Testis (tissue), 2 donors: ENCODE measurements around the gene MLH3.

Source experiments
- POLR2A ChIP-seq: fragments of 450-650 bp; IDR thresholded peaks from one replicate; pipeline ENCODE4 v1.6.1; 2017; ENCODE audit warnings: antibody characterized with exemption, mild to moderate bottlenecking, moderate library complexity
- TF ChIP-seq, protein P1 (sequence below), 3 experiments: fragments of 450-650 bp in 2 of 3; fragments of 200-600 bp in 1 of 3; sonication (generic) in 1 of 3; IDR thresholded peaks; one replicate each; pipeline ENCODE4 v1.5.1; 2016 to 2019; ENCODE audit warnings: antibody characterized with exemption in 3 of 3, mild to moderate bottlenecking in 2 of 3, moderate library complexity in 1 of 3

DNA sequence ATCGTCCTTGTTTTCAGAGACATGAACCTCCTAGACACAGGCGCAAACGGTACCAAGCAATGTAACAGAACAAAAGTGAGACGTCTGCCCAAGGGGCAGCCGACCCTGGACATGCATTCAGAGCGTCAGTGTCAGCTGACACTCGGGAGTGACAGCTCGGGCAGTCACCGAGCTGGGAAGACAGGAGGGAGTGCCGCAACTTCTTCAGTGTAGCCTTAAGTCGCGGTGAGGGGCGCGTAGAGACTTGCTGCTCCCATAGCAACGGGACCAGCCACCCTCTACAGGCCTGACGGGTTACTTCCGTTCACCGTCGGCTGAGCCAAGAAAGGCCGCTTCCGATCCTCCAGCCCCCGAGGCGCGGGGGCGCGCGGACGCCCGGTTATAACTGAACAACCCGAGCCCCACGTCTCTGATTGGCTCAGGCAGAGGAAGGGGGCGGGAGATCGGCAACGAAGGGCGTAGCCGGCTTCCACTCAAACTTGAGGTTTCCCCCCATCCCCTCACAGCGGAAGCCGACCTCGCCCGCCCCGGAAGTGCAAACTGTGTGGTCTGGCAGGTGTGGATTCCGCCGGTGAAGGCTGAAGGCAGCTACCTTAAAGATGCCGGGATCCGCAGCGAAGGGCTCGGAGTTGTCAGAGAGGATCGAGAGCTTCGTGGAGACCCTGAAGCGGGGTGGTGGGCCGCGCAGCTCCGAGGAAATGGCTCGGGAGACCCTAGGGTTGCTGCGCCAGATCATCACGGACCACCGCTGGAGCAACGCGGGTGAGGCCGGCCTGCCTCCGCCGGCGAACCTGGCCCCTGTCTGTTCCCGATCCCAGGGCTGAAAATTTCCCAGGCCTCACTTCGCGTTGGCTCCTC lies 48.6 kb downstream of the MLH3 start, which contains the start of gene EIF2B2:
- TF ChIP-seq, protein P1, sequence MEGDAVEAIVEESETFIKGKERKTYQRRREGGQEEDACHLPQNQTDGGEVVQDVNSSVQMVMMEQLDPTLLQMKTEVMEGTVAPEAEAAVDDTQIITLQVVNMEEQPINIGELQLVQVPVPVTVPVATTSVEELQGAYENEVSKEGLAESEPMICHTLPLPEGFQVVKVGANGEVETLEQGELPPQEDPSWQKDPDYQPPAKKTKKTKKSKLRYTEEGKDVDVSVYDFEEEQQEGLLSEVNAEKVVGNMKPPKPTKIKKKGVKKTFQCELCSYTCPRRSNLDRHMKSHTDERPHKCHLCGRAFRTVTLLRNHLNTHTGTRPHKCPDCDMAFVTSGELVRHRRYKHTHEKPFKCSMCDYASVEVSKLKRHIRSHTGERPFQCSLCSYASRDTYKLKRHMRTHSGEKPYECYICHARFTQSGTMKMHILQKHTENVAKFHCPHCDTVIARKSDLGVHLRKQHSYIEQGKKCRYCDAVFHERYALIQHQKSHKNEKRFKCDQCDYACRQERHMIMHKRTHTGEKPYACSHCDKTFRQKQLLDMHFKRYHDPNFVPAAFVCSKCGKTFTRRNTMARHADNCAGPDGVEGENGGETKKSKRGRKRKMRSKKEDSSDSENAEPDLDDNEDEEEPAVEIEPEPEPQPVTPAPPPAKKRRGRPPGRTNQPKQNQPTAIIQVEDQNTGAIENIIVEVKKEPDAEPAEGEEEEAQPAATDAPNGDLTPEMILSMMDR (IDR thresholded peaks at IDR 0.05) = peak; percentile 8 to 47 (median 36)
- peak; percentile 47 for TF ChIP-seq POLR2A
